GM12891 (cell line): ENCODE results near the gene COL4A1.

Source experiments
- PAX5 ChIP-seq: IDR thresholded peaks from 2 replicates; pipeline ENCODE4 v1.6.1; 2011; ENCODE audit warnings: low read length, moderate library complexity, mild to moderate bottlenecking; ENCODE audit not compliant: insufficient read depth, severe bottlenecking
- POLR2A ChIP-seq: IDR thresholded peaks from 2 replicates; pipeline ENCODE4 v1.6.1; 2011; ENCODE audit warnings: low read depth, low read length, control low read depth
- POLR2AphosphoS5 ChIP-seq: IDR thresholded peaks from 2 replicates; pipeline ENCODE4 v1.6.1; 2011; ENCODE audit warnings: low read depth, low read length, control low read depth
- POU2F2 ChIP-seq: IDR thresholded peaks from 2 replicates; pipeline ENCODE4 v1.6.1; 2011; ENCODE audit warnings: low read depth, mild to moderate bottlenecking, control low read depth, low read length, moderate library complexity
- SPI1 ChIP-seq: IDR thresholded peaks from 2 replicates; pipeline ENCODE4 v1.6.1; 2011; ENCODE audit warnings: low read depth, low read length, control low read depth
- TAF1 ChIP-seq: IDR thresholded peaks from 2 replicates; pipeline ENCODE4 v1.6.1; 2011; ENCODE audit warnings: low read depth, low read length, control low read depth

- TF ChIP-seq POU2F2 (no peak), POLR2A (no peak), SPI1 (no peak), POLR2AphosphoS5 (no peak), TAF1 (no peak), PAX5 (no peak)
These were observed 50.6 kb downstream of the COL4A1 start for GRCh38 chr13:110256126-110256905.
